ENCODE measurements around the gene XYLB.

The XYLB gene

DNA sequence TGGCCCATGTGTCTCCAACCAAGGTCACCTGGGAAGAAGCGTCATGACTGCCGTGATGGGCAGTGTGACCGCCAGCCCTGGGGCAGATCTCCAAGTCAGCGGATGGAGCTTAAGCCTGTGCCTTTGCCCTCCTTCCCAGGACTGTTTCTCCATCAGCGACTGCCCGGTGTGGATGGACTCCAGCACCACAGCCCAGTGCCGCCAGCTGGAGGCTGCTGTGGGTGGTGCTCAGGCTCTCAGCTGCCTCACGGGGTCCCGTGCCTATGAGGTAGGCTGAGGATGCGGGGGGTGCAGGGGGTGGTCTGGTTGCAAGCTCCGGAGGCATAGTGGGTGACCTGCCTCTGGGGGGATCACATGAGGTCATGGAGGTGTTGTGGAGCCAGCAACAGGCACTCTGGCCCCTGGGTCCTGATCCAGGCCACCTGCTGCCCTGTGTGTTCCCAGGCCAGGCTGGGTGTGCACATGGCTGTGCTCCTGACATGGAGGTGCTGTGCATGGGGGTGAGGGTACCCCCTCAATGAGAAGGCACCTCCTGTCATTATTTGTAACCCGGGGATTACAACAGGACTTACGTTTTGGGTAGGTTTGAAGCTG is 19.0 kb downstream of the XYLB start:
- DNase-seq: no peak

DNA sequence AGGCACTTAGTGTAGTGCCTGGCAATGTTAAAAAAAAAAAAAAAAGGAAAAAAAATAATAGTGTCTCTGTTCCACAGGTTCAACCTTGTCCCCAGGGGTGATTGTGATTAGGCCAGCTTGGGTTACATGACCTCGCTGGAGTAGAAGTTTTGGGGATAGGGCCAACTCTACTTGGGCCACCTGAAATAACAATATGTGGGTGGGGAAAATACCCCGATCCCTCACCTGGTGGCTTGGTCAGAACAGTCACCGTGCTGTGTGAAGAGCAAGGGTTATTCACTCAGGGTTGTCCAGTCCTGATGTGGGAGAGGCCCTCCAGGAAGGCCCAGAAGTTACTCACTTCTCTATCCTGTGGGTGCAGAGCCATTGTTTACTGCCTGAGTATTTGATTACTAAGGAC is 19.5 kb downstream of the XYLB start:
- no peak for DNase-seq

DNA sequence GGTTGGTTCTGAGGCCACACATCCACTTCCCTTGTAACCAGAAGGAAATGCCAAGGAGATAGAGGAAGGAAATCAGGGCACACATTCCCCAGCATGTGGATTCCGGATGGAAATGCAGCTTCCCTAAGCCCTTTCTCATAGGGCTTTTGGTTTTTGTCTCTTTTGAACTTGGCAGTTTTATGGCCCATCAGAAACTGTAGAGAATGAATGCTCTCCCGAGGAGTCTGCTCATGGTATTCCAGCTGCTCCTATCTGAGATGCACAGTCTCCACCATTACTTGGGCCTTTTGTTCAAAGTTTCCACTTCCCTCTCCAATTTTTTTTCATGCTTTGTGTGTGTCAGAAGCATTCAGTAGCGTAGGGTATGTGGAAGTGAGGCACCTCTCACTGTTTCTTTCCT is 21.2 kb downstream of the XYLB start:
- no peak for DNase-seq

DNA sequence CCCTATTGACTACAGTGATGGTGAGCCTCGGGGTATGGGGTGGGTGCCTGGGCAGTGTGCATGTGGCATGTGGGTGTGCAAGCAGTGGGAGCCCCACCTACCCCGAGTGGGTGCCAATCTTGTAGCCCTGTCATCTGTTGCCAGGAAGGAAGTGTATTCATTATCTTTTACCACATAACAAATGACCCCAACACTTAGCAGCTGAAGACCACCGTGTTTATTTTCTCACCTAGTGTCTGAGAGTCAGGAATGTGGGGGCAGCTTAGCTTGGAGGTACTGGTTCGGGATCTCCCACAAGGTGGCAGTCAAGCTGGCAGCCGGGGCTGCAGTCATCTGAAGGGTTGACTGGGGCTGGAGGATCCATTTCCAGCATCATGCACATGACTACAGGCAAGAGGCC is 21.7 kb downstream of the XYLB start:
- DNase-seq: no peak

DNA sequence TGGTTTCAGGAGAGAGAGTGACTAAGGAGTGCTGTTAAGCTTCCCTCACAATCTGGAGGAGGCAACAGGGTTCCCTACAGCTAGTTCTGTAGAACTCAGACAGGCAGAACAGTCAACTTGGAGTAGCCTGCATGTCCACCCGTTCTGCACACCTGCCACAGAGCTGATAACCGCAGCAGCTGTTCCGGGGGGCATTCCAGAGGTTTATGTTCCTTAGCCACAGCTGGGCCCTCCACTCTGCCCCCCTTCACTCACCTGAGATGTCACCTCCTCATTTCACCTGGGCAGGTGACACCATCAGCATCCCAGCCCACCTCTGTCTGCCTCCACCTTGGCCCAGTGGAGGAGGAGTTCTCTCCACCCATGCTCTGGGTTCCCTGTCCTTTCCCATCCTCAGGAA is 22.6 kb downstream of the XYLB start:
- no peak for DNase-seq

DNA sequence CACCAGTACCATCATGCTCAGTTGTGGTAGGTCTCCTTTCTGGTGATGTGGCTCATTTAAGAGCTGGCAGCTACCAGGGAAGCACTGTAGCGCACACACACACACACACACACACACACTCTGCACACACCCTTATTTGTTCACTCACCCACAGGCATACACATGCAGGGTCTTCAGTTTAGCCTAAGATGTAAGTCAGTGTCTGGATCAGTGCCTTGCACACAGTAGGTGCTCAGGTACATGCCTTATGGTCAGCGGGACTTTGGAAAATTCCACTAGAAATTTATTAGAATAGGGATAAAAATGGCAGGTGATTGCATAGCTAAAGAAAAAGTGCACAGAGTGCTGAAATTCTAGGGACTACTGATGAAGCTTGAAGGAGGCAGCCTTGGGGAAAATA is 23.6 kb downstream of the XYLB start:
- no peak for DNase-seq

DNA sequence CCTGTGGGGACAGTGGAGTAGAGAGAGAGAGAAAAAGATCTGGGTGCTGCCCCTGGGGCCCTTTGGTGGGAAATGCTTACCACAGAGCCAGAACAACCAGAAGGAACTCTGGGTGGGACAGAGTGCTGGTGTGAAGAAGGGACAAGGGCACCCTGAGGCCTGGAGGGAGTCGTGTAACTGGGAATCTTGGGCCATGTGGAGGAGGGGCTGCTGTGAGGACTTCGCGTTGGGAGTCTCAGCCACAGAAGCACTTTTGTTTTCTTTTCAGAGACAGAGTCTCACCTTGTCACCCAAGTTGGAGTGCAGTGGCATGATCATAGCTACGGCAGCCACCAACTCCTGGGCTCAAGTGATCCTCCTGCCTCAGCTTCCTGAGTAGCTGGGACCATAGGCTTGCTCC is 24.3 kb downstream of the XYLB start:
- no peak for DNase-seq

DNA sequence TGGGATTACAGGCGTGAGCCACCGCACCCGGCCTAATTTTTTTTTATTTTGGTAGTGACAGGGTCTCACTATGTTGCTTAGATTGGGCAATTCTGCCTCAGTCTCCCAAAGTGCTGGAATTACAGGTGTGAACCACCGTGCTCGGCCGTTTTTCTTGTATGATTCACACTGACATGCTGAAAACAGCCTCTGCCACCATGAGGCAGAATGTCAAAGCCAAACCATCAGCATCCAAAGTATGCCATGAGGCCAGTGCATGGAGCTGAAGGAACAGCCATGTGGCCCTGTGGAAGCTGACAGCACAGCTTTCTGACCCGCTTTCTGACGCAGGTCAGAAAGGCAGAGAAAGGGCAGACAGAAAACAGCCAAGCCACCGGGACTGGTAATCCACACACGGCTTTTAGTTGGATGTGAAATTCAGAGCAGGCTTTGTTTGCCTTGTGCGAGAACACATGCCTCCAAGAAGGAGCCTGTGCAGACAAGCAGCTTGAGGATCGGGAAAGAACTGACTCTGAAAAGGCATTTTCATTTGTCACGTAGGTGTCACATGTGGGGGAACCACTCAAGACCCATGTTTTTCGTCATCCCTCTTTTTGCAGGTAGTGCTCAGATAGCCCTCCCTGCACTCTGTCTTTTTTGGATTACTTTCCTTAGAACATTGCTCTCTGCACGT is 25.1 kb downstream of the XYLB start:
- DNase-seq: no peak

DNA sequence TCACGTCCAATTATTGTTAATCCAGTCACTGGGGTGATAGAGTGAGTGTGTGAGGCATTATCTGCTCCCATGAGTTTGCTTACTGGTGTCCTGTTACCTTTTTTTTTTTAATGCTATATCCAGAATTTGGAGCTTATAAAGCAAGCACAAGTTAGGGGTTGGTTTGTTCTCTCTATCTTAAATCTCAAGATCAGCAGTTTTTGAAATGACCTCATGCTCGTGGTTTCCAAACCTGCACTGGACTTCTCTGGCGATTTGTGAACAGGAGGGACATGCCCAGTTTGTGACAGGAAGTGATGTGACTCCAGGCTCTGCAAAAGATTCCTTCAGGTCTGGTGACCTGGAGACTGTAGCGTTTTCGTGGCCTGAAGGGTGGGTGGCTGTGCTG is 25.6 kb downstream of the XYLB start:
- no peak for DNase-seq

DNA sequence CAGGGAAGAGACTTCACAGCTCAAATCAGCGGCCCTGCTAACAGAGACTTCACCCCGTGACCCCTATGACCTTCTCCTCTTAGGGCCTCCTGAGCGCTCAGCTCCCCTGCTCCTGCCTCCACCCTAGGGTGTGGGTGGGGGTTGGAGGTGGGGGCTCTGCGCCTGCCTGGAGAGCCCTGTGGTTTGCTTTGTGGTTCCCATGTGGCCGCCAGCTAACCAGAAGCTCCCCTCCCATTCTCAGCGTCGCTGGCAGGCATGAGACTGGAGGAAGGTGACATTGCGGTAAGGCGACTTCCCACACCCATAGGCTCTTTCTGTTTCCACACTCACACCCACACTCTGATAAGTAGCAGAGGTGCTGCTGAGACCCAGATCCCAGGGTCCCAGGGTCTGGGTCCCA is 27.6 kb downstream of the XYLB start:
- peak; percentile 21 for DNase-seq

DNA sequence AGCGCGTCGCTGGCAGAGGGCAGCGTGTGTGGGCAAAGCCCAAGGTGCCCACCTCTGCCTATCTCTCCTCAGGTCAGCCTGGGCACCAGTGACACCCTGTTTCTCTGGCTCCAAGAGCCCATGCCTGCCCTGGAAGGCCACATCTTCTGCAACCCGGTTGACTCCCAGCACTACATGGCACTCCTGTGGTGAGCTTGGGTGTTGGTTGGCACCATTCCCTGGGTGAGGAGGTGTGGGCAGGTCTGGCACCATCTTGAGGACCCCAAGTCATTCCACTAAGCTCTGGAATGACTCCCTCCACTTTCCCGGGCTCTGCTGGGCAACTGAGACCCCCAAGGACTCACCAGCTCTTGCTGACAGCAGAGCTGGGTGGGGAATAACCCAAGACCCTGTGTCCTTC is 28.5 kb downstream of the XYLB start:
- DNase-seq: no peak

DNA sequence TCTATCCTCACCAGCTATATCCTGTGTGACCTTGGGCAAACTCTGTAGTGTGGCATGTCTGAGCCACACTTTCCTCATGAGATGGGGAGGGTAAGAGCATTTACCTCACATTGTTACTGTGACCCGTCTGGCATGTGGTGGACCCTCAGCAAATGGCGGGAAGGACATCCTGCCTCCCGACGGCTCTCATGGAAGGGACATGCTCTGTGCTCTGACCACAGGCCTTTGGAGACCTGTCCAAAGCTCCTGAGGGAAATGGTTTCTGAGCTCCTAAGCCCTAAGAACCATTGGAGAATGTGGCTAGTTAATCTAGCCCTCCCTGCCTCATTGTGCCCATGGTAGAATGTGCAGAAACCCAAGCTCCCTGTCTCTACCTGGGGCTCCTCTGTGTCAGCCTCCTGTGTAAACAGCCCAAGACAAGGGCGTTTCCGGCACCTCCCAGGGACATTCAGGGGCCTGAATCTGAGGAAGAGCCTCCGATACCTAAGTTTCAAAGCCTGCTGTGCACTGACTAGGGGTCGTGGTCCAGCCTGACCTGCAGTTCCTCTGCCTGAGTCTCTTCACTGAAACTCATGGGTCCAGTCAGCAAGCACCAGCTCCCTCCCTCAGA is 29.0 kb downstream of the XYLB start:
- no peak for DNase-seq

DNA sequence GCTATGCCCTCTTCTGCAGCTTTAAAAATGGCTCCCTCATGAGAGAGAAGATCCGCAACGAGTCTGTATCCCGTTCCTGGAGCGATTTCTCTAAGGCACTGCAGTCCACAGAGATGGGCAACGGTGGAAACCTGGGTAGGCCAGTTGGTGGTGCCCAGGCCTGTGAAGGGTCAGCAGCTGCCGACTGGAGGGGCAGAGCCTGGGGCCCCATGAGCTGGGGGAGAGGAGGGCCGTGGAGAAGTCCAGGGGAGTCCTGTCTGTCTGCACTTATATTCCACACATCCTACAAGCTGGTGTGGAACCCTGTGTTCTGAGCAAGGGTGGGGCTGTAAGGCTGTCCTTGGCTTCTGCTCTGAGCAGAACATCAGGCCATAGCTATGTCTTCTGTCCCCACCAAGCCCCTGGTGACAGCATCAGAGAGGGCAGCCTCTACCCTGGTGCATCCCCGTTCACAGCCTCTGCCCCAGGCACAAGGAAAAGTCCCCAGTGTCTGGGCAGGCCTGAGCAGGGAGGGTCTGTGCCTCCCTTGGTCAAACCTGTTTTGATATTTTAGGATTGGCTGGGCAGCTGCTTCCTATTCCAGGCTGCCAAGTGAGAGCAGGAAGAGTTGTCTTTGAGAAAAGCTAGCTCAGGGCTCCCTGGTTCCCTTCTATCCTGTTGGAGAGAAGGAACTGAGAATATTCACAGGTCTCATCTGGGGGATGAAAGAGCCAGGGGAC is 29.7 kb downstream of the XYLB start:
- no peak for DNase-seq

DNA sequence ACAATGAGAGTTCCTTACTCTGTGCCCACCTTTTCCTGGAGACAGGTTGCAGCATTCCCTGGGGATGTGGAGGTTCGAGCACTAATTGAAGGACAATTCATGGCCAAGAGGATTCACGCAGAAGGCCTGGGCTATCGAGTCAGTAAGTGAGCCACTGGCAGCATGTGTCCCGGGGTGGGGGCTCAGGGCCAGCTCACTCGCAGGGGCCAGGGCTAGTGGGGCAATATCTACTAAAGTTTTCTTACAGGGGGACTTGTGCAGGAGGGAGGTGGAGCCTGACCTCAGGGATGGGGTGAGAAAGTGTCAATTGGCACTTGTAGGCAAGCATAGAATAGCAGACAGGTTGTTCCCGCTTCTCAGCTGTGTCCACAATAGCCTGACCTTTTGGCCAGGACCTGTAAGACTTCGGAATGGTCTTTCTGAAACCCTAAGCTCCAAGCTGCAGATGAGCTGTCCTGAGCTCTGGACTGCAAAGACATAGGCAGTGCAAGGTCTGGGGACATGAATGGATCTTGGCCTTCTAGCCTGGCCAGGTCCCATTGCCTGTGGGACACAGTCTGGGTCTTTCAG is 32.7 kb downstream of the XYLB start:
- DNase-seq: no peak

DNA sequence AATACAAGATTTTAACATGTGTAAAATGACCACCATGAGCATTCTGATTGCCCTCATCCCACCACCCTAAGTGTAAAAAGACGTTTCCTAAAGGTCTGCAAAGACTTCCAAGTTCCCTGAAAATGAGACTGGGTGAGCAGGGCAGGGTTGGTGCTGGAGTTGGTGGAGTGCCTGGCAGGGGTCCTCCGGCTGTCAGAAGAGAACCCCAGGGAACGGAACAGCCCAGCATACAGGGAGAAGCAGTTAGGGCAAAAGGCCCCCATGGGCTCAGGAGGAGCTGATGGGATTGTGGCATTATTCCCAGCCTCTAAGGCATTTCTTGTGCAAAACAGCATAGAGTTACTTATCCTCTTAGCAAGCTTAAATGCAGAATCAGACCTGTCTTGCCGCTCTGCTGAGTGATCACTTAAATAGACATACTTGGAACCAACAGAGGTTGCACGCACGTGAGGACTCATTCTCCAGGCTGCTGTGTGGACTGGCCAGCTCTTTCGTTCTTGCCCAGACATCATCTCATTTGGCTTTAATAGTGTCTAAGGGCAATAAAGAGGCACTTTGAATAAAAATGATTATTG is 36.0 kb downstream of the XYLB start:
- DNase-seq: no peak

DNA sequence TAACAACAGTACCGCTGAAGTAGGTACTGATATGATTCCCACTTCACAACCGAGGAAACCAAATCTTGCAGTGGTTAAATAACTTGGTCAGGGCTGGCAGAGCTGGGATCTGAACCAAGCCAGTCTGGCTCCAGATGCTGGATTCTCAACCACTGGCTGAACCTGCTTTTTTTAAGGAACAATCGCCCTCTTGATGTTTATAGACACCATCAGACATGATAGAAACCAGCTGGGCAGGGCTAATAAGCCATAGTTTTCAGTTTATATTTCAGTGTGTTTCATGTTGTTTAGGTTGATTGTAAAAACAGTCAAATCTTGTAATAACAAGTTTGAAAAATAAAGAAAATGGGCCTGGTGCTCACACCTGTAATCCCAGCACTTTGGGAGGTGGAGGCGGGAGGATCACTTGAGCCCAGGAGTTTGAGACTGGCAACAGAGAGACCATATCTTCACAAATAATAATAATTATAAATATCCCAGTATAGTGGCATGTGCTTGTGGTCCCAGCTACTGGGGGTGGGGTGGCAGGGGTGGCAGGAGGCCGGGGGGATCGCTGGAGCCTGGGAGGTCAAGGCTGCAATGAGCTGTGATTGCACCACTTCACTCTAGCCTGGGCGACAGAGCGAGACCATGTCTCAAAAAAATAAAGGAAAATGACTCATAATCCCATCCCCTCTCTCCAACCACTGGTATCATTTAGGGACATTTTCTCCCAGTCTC is 36.7 kb downstream of the XYLB start:
- no peak for DNase-seq

DNA sequence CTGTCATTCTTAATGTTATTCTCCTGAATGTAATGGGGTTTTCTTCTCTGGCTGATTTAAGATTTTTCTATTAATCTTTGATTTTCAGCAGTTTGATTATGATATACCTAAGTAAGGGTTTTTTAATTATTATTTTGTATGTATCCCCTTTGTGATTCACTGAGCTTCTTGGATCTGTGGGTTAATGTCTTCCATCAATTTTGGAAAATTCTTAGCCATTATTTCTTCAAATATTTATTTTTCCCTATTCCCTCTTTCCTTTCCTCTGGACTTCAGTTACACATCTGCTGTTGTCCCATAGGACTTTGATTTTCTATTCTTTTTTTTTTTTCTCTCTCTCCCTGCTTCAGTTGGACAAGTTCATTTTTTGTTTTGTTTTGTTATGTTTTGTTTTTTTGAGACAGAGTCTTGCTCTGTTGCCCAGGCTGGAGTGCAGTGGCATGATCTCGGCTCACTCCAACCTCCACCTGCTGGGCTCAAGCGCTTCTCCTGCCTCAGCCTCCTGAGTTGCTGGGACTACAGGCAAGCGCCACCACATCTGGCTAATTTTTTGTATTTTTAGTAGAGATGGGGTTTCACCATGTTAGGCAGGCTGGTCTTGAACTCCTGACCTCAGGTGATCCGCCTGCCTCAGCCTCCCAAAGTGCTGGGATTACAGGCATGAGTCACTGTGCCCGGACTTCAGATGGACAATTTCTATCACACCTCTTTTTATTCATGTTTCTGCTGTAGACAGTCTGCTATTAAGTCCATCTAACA is 40.6 kb downstream of the XYLB start:
- no peak for DNase-seq

DNA sequence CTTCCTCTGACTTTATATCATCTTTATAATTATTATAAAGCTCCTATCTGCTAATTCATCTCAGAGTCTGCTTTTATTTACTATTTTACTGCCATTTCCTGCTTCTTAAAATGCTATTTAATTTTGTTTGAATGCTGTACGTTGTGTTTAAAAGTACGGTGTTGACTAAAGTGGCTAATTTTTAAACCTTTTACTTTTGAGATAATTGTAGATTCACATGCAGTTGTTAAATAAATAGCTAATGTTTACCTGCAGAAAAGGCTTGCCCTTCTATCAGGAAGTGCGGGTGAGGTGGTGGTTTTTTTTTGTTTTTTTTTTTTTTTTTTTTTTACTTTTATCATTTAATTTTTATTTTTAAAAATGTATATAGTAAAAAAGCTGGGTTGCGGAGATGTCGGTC is 41.3 kb downstream of the XYLB start:
- no peak for DNase-seq

DNA sequence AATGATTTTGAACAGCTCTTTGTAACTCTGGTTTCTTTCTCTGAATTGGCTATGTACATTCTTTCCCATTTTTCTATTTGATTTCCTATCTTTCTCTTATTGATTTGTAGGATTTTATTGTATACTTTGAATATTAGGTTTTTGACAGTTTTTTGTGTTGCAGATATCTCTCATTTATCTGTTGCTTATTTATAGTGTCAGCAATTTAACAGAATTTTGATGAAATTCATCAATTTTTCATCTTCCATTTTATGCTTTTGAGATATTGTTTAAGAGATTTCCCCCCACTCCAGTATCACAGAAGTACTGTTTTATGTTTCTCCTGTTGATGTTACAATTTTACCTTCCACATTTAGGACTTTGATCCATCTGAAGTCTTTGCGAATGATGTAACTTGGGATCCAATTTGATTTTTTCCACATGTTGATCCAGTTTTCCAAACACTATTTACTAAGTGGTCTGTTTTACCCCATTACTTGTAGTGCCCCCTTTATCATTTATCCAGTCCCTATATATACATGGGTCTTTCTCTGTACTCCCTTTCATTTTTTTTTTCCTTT is 46.1 kb downstream of the XYLB start:
- DNase-seq: no peak

DNA sequence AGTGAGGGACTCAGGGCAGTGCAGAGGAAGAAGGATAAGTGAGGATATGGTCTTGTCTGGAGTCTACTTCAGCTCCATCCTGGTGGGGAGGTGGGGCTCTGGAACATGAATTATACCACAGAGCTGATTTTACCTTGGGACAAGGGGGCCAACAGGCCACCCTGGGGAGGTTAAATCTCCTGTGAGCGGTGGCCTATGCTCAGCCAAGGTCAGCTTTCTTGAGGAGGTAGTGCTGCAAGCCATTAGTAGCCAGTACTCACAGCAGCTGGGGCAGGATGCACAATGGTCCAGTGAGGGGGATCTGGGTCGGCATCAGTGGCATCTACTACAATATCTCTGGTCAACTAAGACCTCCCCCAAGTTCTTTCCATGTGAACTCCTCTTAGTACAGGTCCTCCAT is 49.7 kb downstream of the XYLB start:
- DNase-seq: no peak

DNA sequence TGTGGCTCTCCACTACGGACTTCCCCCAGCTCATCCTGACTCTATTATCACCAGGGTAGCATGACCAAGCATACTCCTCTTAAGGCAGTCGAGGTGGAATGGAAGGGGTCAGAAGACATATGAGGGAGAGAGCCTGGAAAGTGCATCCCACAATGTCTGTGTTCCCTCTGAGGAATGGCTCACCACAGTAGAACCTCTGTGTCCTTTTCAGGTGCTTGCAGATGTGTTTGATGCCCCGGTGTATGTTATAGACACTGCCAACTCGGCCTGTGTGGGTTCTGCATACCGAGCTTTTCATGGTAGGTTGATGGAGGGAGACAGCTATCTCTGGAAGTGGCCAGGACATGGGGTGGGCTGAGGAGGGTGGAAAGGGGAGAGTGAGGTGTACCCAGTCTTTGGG is 50.3 kb downstream of the XYLB start:
- no peak for DNase-seq

DNA sequence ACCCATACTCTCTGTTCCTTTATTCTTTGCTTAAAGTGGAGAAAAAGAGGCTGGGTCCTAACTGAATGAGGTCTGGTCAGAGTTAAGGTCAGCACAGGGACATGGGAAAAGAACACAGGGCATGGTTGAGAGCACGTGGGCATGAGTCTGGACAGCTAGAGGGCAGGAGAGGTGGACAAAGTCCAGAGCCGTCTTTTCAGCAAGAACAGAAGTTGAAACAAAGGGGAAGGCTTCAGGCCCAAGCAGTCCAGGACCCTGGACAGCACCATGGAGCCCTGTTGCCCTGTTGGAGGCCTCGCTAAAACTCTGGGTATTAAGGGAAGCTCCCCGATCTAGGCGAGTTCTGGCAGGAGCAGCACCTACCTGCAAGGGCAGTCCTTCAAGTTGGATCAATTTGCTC is 50.7 kb downstream of the XYLB start:
- no peak for DNase-seq
